ENCODE results near the gene ILDR1. TPM values are rescaled to one million over a fixed set of nuclear protein-coding genes. Genes with fewer than 3 reads are reported as not detected.
A peak's percentile ranks its signal among the peaks of the same experiment; 100 is the strongest.

The ILDR1 gene
- total RNA-seq, 4 donors from 2014 or later = 4.3 to 12.0 (median 8.7) TPM

- intact Hi-C loops (cut with DNase I) = no loop called here
- no peak for DNase-seq
- no peak for TF ChIP-seq POLR2A (IDR thresholded peaks at IDR 0.05)
- no peak for TF ChIP-seq CTCF (IDR thresholded peaks at IDR 0.05)
Observed at GRCh38 chr3:121988146-121988545, 33.9 kb downstream of the ILDR1 start.

GRCh38 chr3:121985846-121986245 is 36.2 kb downstream of the ILDR1 start:
- WGBS, 2 donors = 30 to 48% methylated on average over 2 of the region's 2 CpGs
- TF ChIP-seq CTCF (IDR thresholded peaks at IDR 0.05) (no peak), POLR2A (IDR thresholded peaks at IDR 0.05) (no peak)
- Histone ChIP-seq H3K4me1 (peaks cover 8 to 12% of the 10 kb centered on the region in 2 donors), H3K4me3 (replicated peaks in 1 of 3) (no peak overlapping the region), H3K27me3 (no peaks in the 10 kb centered on the region), H3K9me3 (no peaks in the 10 kb centered on the region), H3K27ac (no peak overlapping the region), H3K36me3 (no peaks in the 10 kb centered on the region)
- DNase-seq = peak; percentile 30 to 47
- intact Hi-C loops (cut with DNase I) = no loop called here

More at GRCh38 chr3:121988146-121988545, 33.9 kb downstream of the ILDR1 start:
- Histone ChIP-seq H3K4me1 (peaks cover 8 to 12% of the 10 kb centered on the region in 2 donors), H3K4me3 (replicated peaks in 1 of 3) (no peak overlapping the region), H3K9me3 (no peaks in the 10 kb centered on the region), H3K27me3 (no peaks in the 10 kb centered on the region), H3K36me3 (peaks cover 0 to 1% of the 10 kb centered on the region in 2 donors), H3K27ac (no peak overlapping the region)
- WGBS, 2 donors = 77 to 87% methylated on average over 2 of the region's 2 CpGs

- TF ChIP-seq CTCF (IDR thresholded peaks at IDR 0.05) (no peak), POLR2A (IDR thresholded peaks at IDR 0.05) (no peak)
- H3K4me1 ChIP-seq = peaks cover 8 to 9% of the 10 kb centered on the region in 2 donors
- no peak overlapping the region for H3K4me3 ChIP-seq (replicated peaks in 1 of 3)
- H3K27ac ChIP-seq = no peak overlapping the region
- WGBS, 2 donors = 83 to 92% methylated on average over 2 of the region's 2 CpGs
- no peaks in the 10 kb centered on the region for H3K9me3 ChIP-seq
- DNase-seq = no peak
- no peaks in the 10 kb centered on the region for H3K27me3 ChIP-seq
- intact Hi-C loops (cut with DNase I) = no loop called here
- no peaks in the 10 kb centered on the region for H3K36me3 ChIP-seq
Observed at GRCh38 chr3:121981473-121981872, 40.6 kb downstream of the ILDR1 start.

DNA sequence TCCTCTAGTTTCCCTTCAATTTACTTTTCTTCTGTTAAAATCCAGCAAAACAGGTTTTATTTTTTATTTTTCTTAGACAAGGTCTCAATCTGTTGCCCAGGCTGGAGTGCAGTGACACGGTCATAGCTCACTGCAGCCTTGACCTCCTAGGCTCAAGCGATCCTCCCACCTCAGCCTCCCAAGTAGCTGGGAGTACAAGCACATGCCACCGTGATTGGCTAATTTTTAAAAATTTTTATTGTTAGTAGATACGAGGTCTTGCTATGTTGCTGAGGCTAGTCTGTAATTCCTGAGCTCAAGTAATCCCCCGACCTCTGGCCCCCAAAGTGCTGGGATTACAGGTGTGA is 41.6 kb downstream of the ILDR1 start:
- Histone ChIP-seq H3K27me3 (no peaks in the 10 kb centered on the region), H3K27ac (no peak overlapping the region), H3K9me3 (no peaks in the 10 kb centered on the region), H3K4me3 (replicated peaks in 1 of 3) (no peak overlapping the region), H3K4me1 (no peaks in the 10 kb centered on the region), H3K36me3 (no peaks in the 10 kb centered on the region)
- TF ChIP-seq POLR2A (IDR thresholded peaks at IDR 0.05) = no peak
- no peak for TF ChIP-seq CTCF (IDR thresholded peaks at IDR 0.05)
- intact Hi-C loops (cut with DNase I) = no loop called here
- no peak for DNase-seq
- WGBS, 2 donors = 88 to 94% methylated on average over 5 of the region's 5 CpGs

- Histone ChIP-seq H3K27ac (no peak overlapping the region), H3K4me1 (no peaks in the 10 kb centered on the region), H3K36me3 (no peaks in the 10 kb centered on the region), H3K4me3 (replicated peaks in 1 of 3) (no peak overlapping the region), H3K27me3 (no peaks in the 10 kb centered on the region), H3K9me3 (no peaks in the 10 kb centered on the region)
- intact Hi-C loops (cut with DNase I) = no loop called here
- no peak for DNase-seq
- TF ChIP-seq POLR2A (IDR thresholded peaks at IDR 0.05) = no peak
- no peak for TF ChIP-seq CTCF (IDR thresholded peaks at IDR 0.05)
Observed at GRCh38 chr3:121979734-121980449, 42.2 kb downstream of the ILDR1 start.

Data from thyroid gland (tissue), 4 donors.